ENCODE results near the gene CUL7.

The CUL7 gene

DNA sequence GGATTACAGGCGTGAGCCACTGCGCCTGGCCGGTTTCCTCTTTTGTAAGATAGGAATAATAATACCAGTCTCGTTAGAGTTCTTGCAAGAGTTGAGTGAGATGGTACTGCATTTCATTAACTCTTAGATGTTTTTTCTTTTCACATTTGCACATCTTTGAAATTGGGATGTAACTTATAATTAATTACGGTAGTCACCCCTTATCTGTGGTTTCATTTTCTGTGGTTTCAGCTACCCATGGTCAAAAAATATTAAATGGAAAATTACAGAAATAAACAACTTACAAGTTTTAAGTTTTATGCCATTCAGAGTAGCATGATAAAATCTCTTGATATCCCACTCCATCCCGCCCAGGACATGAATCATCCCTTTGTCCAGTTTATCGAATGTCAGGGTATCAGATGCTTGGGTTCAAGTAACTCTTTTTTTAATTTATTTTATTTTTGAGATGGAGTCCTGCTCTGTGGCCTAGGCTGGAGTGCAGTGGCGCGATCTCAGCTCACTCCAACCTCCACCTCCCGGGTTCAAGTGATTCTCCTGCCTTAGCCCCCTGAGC lies 37.9 kb upstream of the CUL7 start:
- no peak overlapping the region for H3K27ac ChIP-seq (replicated peaks; ENCODE audit: low read length)
- DNase-seq (ENCODE audit: low spot score) = no peak
- no CpG with 5 or more reads among the region's 10 CpGs for WGBS, 2 donors (ENCODE audit: extremely low coverage in 2 of 2, insufficient read length in 2 of 2, insufficient replicate concordance in 1 of 2)

DNA sequence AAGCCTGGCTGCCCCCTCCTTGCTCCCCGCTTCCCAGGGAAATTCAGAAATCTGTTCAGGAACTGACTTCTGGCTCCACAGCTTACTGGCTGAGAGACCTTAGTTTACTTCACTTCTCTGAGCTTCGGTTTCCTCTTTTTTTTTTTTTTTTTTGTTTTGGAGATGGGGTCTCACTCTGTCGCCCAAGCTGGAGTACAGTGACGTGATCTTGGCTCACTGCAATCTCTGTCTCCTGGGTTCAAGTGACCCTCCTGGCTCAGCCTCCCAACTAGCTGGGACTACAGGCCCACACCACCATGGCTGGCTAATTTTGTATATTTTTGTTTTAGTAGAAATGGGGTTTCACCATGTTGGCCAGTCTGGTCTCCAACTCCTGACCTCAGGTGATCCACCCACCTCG lies 37.4 kb upstream of the CUL7 start:
- H2BK5ac ChIP-seq (ENCODE audit: low read length) = no peak overlapping the region
- peaks cover 4% of the 10 kb centered on the region for H3K79me1 ChIP-seq (ENCODE audit: low read depth, low read length)
- no peaks in the 10 kb centered on the region for H3K27me3 ChIP-seq (ENCODE audit: control insufficient read depth in 3 of 3, insufficient read depth in 3 of 3, low read depth in 1 of 3, low read length in 3 of 3)
- no peak overlapping the region for H3K4me3 ChIP-seq (ENCODE audit: low read length in 2 of 2)
- H3K4ac ChIP-seq (ENCODE audit: low read length) = no peak overlapping the region
- H3K4me1 ChIP-seq (ENCODE audit: control insufficient read depth in 2 of 2, insufficient read depth in 1 of 2, low read depth in 1 of 2, low read length in 2 of 2) = peaks cover 34 to 39% of the 10 kb centered on the region in 2 donors
- no peak for DNase-seq (ENCODE audit: low spot score)
- no peak overlapping the region for H3K4me2 ChIP-seq (ENCODE audit: insufficient read depth, low read length, poor library complexity, severe bottlenecking)
- WGBS, 2 donors (ENCODE audit: extremely low coverage in 2 of 2, insufficient read length in 2 of 2, insufficient replicate concordance in 1 of 2) = no CpG with 5 or more reads among the region's 5 CpGs
- H3K9ac ChIP-seq (ENCODE audit: low read depth, low read length, poor library complexity) = no peak overlapping the region
- H3K27ac ChIP-seq (replicated peaks; ENCODE audit: low read length) = peak overlapping the region; percentile 11
- no peak overlapping the region for H2BK12ac ChIP-seq (ENCODE audit: low read length)
- no peak overlapping the region for H2AFZ ChIP-seq (ENCODE audit: low read length)
- no peak overlapping the region for H2BK15ac ChIP-seq (ENCODE audit: low read length)
- no peak overlapping the region for H3K23ac ChIP-seq (ENCODE audit: low read depth, low read length, poor library complexity)
- H3K36me3 ChIP-seq (replicated peaks in 1 of 2; ENCODE audit: control insufficient read depth in 2 of 2, insufficient read depth in 2 of 2, low read length in 2 of 2) = no peaks in the 10 kb centered on the region
- H2AK5ac ChIP-seq (ENCODE audit: low read depth, low read length) = no peak overlapping the region
- no peak overlapping the region for H4K8ac ChIP-seq (ENCODE audit: low read depth, low read length)
- H4K91ac ChIP-seq (ENCODE audit: low read depth, low read length, poor library complexity) = no peak overlapping the region
- no peak overlapping the region for H2BK120ac ChIP-seq (ENCODE audit: low read depth, low read length)
- no peaks in the 10 kb centered on the region for H3K9me3 ChIP-seq (replicated peaks in 1 of 2; ENCODE audit: control insufficient read depth in 2 of 2, insufficient read depth in 1 of 2, low read depth in 1 of 2, low read length in 2 of 2)
- no peak overlapping the region for H3K18ac ChIP-seq (ENCODE audit: low read length)
- H3K14ac ChIP-seq (ENCODE audit: low read length) = no peak overlapping the region

More for the DNA sequence above, 37.9 kb upstream of the CUL7 start:
- Histone ChIP-seq H4K8ac (ENCODE audit: low read depth, low read length) (no peak overlapping the region), H3K4me1 (ENCODE audit: control insufficient read depth in 2 of 2, insufficient read depth in 1 of 2, low read depth in 1 of 2, low read length in 2 of 2) (peaks cover 37 to 44% of the 10 kb centered on the region in 2 donors), H3K14ac (ENCODE audit: low read length) (no peak overlapping the region), H2BK5ac (ENCODE audit: low read length) (no peak overlapping the region), H4K91ac (ENCODE audit: low read depth, low read length, poor library complexity) (no peak overlapping the region), H3K4me2 (ENCODE audit: insufficient read depth, low read length, poor library complexity, severe bottlenecking) (no peak overlapping the region), H2AFZ (ENCODE audit: low read length) (no peak overlapping the region), H2BK120ac (ENCODE audit: low read depth, low read length) (no peak overlapping the region), H2BK12ac (ENCODE audit: low read length) (no peak overlapping the region), H3K4me3 (ENCODE audit: low read length in 2 of 2) (no peak overlapping the region), H2BK15ac (ENCODE audit: low read length) (no peak overlapping the region), H3K9ac (ENCODE audit: low read depth, low read length, poor library complexity) (no peak overlapping the region), H3K23ac (ENCODE audit: low read depth, low read length, poor library complexity) (no peak overlapping the region), H2AK5ac (ENCODE audit: low read depth, low read length) (no peak overlapping the region), H3K79me1 (ENCODE audit: low read depth, low read length) (peaks cover 4% of the 10 kb centered on the region), H3K27me3 (ENCODE audit: control insufficient read depth in 3 of 3, insufficient read depth in 3 of 3, low read depth in 1 of 3, low read length in 3 of 3) (no peaks in the 10 kb centered on the region), H3K9me3 (replicated peaks in 1 of 2; ENCODE audit: control insufficient read depth in 2 of 2, insufficient read depth in 1 of 2, low read depth in 1 of 2, low read length in 2 of 2) (no peaks in the 10 kb centered on the region), H3K36me3 (replicated peaks in 1 of 2; ENCODE audit: control insufficient read depth in 2 of 2, insufficient read depth in 2 of 2, low read length in 2 of 2) (no peaks in the 10 kb centered on the region), H3K4ac (ENCODE audit: low read length) (no peak overlapping the region), H3K18ac (ENCODE audit: low read length) (no peak overlapping the region)

DNA sequence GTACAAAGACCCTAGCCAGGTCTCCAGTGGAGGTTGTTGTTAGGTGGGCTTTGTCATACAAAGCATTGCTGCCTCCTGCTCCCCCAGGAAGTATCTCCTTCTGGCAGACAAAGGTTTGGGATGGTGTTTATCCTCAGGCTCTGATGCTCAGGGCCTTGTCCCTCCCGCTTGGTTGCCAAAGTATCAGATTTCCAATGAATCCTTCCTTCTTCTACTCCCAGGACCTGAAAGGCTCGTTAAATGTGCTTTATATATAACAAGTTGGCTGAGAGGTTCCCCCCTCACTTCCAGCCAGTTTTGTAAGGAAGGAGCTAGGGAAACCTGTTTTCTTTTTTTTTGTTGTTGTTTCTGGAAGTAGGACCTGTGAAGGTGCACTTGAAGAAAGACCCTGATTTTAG lies 36.9 kb upstream of the CUL7 start:
- Histone ChIP-seq H3K4me3 (ENCODE audit: low read length in 2 of 2) (no peak overlapping the region), H3K18ac (ENCODE audit: low read length) (no peak overlapping the region), H3K9me3 (replicated peaks in 1 of 2; ENCODE audit: control insufficient read depth in 2 of 2, insufficient read depth in 1 of 2, low read depth in 1 of 2, low read length in 2 of 2) (no peaks in the 10 kb centered on the region), H3K14ac (ENCODE audit: low read length) (no peak overlapping the region), H3K79me1 (ENCODE audit: low read depth, low read length) (peaks cover 4% of the 10 kb centered on the region), H3K27me3 (ENCODE audit: control insufficient read depth in 3 of 3, insufficient read depth in 3 of 3, low read depth in 1 of 3, low read length in 3 of 3) (no peaks in the 10 kb centered on the region), H3K9ac (ENCODE audit: low read depth, low read length, poor library complexity) (no peak overlapping the region), H2BK12ac (ENCODE audit: low read length) (no peak overlapping the region), H4K8ac (ENCODE audit: low read depth, low read length) (no peak overlapping the region), H2AFZ (ENCODE audit: low read length) (no peak overlapping the region), H2BK120ac (ENCODE audit: low read depth, low read length) (no peak overlapping the region), H3K36me3 (replicated peaks in 1 of 2; ENCODE audit: control insufficient read depth in 2 of 2, insufficient read depth in 2 of 2, low read length in 2 of 2) (no peaks in the 10 kb centered on the region), H3K4me2 (ENCODE audit: insufficient read depth, low read length, poor library complexity, severe bottlenecking) (peak overlapping the region; percentile 21), H2AK5ac (ENCODE audit: low read depth, low read length) (no peak overlapping the region), H2BK5ac (ENCODE audit: low read length) (no peak overlapping the region), H4K91ac (ENCODE audit: low read depth, low read length, poor library complexity) (no peak overlapping the region), H3K27ac (replicated peaks; ENCODE audit: low read length) (peak overlapping the region; percentile 11), H2BK15ac (ENCODE audit: low read length) (no peak overlapping the region), H3K4ac (ENCODE audit: low read length) (no peak overlapping the region), H3K4me1 (ENCODE audit: control insufficient read depth in 2 of 2, insufficient read depth in 1 of 2, low read depth in 1 of 2, low read length in 2 of 2) (peaks cover 31 to 36% of the 10 kb centered on the region in 2 donors), H3K23ac (ENCODE audit: low read depth, low read length, poor library complexity) (no peak overlapping the region)
- DNase-seq (ENCODE audit: low spot score) = no peak
- WGBS, 2 donors (ENCODE audit: extremely low coverage in 2 of 2, insufficient read length in 2 of 2, insufficient replicate concordance in 1 of 2) = no CpG with 5 or more reads among the region's 2 CpGs

DNA sequence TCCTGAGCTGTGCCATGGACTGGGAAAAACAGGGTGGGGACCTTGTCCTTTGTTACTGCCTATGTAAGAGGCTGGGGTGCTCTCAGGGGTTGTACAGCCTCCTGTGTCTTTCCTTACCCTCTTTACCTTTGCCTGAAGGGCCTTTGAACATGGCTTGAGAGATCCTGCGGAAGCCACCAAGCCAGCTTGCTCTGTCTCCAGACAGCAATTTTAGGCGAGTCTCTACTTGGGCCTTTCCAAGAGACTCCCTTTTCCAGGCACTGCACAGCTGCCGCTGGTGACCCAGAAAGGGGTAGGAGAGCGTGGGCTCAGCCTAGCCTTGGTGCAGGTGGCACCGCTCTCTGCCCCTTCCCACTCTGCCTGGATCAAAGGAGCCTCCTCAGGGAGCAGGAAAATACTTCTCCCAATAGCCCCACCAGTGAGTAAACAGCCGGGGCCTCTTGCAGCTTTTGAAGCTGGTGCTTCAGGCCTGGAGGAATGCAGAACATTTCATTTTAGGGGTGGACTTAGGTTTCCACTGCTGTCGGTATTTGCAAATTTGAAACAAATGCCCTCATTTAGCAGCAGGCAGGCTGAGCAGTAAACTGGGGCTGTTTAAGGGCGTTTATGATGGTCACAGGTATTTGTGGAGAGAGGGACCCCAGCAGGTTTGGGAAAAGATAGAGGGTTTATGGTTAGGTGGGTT lies 36.4 kb upstream of the CUL7 start:
- no peak overlapping the region for H2AK5ac ChIP-seq (ENCODE audit: low read depth, low read length)
- H4K91ac ChIP-seq (ENCODE audit: low read depth, low read length, poor library complexity) = no peak overlapping the region
- no peaks in the 10 kb centered on the region for H3K9me3 ChIP-seq (replicated peaks in 1 of 2; ENCODE audit: control insufficient read depth in 2 of 2, insufficient read depth in 1 of 2, low read depth in 1 of 2, low read length in 2 of 2)
- no peak overlapping the region for H4K8ac ChIP-seq (ENCODE audit: low read depth, low read length)
- no peak overlapping the region for H2BK5ac ChIP-seq (ENCODE audit: low read length)
- WGBS, 2 donors (ENCODE audit: extremely low coverage in 2 of 2, insufficient read length in 2 of 2, insufficient replicate concordance in 1 of 2) = no CpG with 5 or more reads among the region's 8 CpGs
- H3K23ac ChIP-seq (ENCODE audit: low read depth, low read length, poor library complexity) = no peak overlapping the region
- no peak for DNase-seq (ENCODE audit: low spot score)
- no peak overlapping the region for H3K14ac ChIP-seq (ENCODE audit: low read length)
- peak overlapping the region; percentile 80 for H3K18ac ChIP-seq (ENCODE audit: low read length)
- peaks cover 4% of the 10 kb centered on the region for H3K79me1 ChIP-seq (ENCODE audit: low read depth, low read length)
- H3K36me3 ChIP-seq (replicated peaks in 1 of 2; ENCODE audit: control insufficient read depth in 2 of 2, insufficient read depth in 2 of 2, low read length in 2 of 2) = no peaks in the 10 kb centered on the region
- H3K4me1 ChIP-seq (ENCODE audit: control insufficient read depth in 2 of 2, insufficient read depth in 1 of 2, low read depth in 1 of 2, low read length in 2 of 2) = peaks cover 30 to 36% of the 10 kb centered on the region in 2 donors
- H2AFZ ChIP-seq (ENCODE audit: low read length) = no peak overlapping the region
- peak overlapping the region; percentile 11 for H3K27ac ChIP-seq (replicated peaks; ENCODE audit: low read length)
- no peak overlapping the region for H3K9ac ChIP-seq (ENCODE audit: low read depth, low read length, poor library complexity)
- no peak overlapping the region for H2BK12ac ChIP-seq (ENCODE audit: low read length)
- no peak overlapping the region for H2BK15ac ChIP-seq (ENCODE audit: low read length)
- H3K4ac ChIP-seq (ENCODE audit: low read length) = no peak overlapping the region
- no peaks in the 10 kb centered on the region for H3K27me3 ChIP-seq (ENCODE audit: control insufficient read depth in 3 of 3, insufficient read depth in 3 of 3, low read depth in 1 of 3, low read length in 3 of 3)
- no peak overlapping the region for H3K4me3 ChIP-seq (ENCODE audit: low read length in 2 of 2)
- no peak overlapping the region for H2BK120ac ChIP-seq (ENCODE audit: low read depth, low read length)
- H3K4me2 ChIP-seq (ENCODE audit: insufficient read depth, low read length, poor library complexity, severe bottlenecking) = peak overlapping the region; percentile 21

Measured in neuronal stem cell (in vitro differentiated cells).